ELF-1 (cell line): ENCODE data around the gene TBC1D22A.

Experiments
- DNase-seq: peaks from one replicate; pipeline ENCODE4 v3.0.0-alpha.2; 2016; ENCODE audit warnings: low read depth, low spot score

The TBC1D22A gene

DNA sequence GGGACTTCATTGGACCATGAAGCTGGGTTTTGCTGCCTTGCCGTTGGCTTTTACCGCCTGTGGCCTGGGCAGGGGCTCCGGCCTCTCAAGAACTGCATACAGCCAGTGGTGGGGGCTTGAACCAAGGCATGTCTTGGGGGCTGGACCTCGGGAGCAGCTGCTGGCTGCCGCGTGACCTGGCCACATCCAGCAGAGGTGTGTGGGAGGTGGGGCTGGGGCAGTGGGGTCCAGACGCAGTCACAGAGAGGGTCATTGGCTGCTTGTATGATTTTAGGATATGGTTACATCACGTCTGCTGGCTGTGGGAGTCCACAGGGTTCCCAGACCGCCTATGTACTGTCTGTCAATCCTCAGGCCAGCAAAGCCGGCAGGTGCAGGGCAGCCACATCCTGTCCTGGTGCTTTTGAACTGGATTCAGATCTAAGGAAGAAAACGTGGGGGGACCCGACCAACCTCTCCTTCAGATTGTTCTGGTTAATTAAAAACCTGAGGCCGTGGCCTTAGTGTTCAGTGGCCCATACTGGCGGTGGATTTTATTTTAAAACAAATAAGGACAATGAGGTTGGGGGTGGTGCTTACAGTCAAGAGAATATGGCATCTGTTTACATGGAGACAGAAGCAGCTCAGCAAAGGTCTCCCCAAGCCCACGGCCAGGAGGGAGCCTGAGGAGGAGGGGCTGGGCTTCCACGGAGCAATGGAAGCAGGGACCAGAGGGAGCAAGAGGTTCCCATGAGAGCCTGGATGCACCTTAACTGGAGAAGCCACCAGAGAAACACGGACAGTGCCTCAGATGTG lies 426.0 kb downstream of the TBC1D22A start:
- no peak for DNase-seq

DNA sequence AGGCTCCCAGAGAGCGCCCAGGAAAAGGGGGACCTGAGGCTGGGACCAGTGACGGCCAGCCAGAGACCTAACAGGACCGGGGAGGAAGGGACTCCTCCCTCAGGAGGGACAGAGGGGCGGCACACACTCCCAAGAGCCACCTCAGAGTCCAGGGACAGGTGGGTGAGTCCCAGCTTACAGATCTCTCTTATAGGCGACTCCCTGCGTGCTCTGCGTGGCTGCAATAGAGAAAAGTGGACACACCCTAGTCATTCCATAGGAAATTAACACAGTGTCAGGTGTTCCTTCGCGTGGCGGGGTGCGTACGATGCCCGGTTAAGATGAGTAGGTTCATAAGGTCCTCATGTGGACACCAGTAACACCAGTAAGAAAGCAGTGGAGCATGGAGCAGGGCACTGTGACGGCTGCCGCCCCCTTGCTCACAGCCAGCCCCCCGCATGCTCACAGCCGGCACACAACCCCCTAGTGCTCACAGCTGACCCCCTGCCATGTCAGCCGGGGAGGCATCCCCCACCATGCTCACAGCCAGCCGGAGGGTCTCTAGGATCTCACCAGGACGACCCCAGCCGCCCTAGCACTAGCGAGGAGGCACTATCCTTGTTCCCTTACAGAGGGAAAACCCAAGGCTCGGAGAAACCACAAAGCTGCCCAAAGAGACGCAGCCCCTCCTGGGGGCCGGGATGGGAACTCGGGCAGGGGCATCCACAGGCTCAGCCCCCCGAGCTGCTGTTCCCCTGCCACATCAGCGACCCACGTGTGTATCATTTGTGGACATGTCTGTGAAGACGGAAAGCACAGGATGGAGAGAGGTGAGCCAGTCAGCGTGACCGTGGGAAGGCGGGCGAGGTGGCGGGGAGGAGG lies 426.8 kb downstream of the TBC1D22A start:
- DNase-seq = no peak

DNA sequence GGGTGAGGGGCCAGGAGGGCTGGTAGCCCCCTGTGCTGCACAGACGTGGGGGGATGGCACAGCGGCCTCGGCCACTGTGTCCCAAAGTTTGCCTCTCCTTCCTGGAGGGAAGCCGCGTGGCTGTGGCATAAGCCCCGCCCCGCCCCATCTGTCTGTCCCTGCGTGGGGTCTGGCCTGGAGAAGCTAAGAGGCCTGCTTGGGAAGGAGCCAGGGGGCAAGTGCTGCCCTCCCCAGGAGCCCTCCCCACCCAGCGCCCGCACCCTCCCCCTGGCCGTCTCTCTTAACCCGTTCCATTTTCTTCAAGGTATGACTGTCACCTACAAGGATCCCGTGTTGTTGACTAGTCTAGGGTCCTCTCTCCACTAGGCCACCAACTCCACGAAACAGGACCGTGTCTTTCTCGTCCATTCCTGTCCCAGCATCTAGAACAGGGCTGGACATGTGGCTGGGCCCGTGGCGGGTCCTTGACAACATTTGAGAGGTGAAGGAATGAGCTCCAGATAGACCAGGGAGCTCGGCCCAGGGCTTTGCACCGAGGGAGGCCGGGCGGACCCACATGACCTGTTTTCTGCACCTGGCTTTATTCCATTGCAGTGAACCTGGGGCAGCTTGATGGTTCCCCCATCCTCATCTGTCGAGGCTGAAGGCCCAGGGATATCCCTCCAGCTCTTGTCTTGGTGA lies 428.0 kb downstream of the TBC1D22A start:
- no peak for DNase-seq

GRCh38 chr22:47190957-47191670 lies 428.7 kb downstream of the TBC1D22A start:
- no peak for DNase-seq

- DNase-seq = no peak
These were observed 429.5 kb downstream of the TBC1D22A start for GRCh38 chr22:47191671-47192650.

- peak; percentile 45 for DNase-seq
These were observed 430.4 kb downstream of the TBC1D22A start for GRCh38 chr22:47192651-47193437.

DNA sequence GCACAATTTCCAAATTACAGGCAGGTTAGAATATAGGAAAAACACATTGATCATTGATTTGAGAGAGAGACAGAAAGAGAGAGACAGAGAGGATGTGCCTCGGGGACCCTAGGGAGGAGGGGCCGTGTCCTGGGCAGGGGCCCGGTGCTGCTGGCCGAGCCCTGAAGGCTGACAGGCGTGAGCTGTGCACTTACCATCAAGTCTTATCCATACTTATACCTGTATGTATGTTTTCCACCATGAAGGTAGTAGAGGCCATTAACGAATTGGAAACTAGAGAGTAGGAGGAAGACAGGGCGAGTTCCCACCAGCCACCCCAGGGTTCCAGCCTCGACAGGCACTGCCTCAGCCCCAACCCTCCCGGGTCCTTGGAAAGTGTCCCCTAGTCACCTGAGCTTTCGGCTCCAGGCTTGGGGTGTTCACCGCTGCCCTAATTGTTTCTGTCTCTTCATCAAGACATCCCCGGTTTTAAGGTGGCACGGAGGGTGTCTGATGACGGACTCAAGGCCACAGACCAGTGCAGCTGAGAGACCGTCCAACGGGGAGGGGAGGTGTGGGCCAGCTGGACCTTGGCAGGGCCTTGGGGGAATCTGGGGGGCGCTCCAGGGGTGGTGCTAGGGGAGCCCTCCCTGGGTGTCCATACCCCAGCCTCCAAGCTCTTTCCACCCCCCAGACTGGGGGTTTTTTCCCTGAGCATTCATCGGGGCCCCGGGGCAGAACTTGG lies 431.3 kb downstream of the TBC1D22A start:
- no peak for DNase-seq

DNA sequence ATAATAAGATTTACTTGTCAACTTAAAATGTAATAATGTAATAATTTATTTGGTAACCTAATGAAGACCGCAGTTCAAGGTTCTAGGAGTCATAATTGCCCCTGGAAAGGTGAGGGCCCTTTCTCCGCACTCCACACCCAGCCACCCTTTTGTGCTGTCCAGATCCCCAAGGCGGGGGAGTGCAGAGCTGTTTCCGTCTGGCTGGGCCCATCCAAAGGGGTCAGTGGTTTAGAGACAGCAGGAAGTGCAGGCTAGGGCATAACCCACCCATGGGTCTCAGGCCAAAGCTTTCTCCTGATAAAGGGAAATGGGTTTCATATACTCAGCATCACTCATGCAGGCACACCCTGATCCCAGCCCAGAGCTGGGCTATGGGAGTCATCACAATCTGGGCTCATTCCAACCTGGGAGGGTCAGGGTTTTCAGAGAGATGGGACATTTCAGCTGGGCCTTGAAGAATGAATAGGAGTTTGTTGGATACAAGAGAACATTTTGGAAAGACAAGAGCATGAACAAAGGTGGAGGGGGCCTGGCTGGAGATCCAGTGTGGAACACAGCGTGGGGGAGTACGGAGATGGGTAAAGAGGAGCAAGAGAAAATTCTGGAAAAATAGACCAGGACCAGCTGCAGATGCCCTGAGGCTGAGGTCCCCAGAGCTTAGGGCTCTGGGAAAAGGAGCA lies 432.2 kb downstream of the TBC1D22A start:
- DNase-seq = no peak

DNA sequence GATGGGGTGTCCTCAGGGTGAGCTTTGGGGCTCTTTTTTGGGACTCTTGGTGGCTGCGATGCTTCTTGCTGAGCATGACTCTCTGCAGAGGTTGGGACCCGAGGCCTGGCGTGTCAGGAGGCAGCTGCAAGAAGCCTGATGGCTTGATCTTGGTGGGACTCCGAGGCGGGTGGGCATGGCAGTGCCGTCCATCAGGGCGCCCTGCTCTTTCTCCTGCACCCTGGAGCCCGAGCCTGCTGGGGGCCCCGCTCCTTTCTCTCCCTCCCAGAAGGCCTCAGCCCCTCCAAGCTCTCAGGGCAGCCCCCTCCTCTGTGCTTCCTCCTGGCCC lies 432.7 kb downstream of the TBC1D22A start:
- no peak for DNase-seq

- DNase-seq = no peak
These were observed 433.2 kb downstream of the TBC1D22A start for GRCh38 chr22:47195484-47196165.

DNA sequence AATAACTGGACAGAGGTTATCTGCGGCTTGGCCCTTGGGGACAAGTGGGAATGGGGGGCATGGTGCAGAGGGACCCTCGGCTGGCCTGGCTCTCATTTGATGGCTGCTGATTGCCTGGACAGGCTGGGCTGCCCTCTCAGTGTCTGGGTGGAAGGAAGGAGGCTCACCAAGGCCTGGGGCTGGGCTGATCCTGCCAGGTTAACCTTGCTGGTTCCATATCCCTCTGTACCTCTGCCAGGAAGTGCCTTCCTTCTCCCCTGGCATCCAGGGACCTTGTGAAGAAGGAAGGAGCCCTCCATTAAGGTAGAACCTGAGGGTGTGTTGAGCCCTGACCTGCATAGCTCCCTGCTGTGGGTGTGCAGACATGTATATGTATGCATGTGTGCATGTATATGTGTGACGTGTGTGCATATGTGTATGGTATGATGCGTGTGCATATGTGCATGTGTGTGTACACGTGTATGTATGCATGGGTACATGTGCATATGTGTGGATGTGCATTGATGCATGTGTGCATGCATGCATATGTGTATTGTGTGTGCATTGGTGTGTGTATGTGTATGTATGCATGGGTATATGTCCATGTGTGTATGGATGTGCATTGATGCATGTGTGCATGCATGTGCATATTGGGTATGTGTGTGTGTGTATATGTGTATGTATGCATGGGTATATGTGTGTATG lies 433.9 kb downstream of the TBC1D22A start:
- no peak for DNase-seq

GRCh38 chr22:47196881-47197772 lies 434.7 kb downstream of the TBC1D22A start:
- DNase-seq = no peak

GRCh38 chr22:47197773-47198500 lies 435.5 kb downstream of the TBC1D22A start:
- DNase-seq = no peak

GRCh38 chr22:47198801-47199251 lies 436.4 kb downstream of the TBC1D22A start:
- DNase-seq = no peak

DNA sequence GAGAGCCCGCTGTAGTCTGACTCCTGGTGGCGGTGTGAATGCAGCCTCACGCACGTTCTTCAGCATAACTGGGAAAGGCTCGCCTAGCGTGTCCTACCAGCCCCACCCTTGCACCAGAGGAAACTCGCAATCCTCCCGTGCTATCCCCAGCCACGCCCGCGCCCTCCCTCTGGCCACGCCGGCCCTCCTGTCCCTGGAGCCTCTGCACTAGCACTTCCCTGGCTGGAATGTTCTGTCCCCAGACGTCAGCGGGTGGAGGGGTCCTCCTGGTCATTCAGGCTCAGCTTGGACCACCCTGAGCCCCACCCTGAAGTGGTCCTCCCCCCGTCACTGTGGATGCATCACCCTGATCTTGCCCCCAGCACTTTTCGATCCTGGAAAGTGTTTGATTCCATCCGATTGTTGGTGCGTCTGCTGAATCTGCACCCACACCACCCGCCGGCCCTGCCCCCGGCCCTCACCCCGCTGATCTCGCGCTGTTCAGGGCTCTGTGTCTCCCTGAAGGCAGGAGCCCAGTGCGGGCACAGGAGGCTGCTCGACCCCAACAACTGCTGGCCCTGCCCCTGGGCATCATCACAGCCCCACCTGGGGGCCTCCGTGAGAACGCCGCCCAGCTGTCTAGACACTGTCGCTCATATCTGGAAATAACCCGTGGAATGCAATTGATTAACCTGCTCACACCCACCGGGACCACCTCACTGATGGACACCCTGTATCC lies 437.0 kb downstream of the TBC1D22A start:
- DNase-seq = peak; percentile 17
